WTC11 (cell line): ENCODE measurements around the gene CELA2A.

Experiments used
- AFF4 ChIP-seq: sonication (generic); formaldehyde crosslinking; IDR thresholded peaks from 2 replicates; pipeline ENCODE4 v1.8.1; 2023; ENCODE audit warnings: mild to moderate bottlenecking, missing genetic modification reagents, borderline replicate concordance
- CBFB ChIP-seq: sonication (generic); formaldehyde crosslinking; IDR thresholded peaks from 2 replicates; pipeline ENCODE4 v1.8.1; 2022; ENCODE audit warnings: mild to moderate bottlenecking, low read depth, missing genetic modification reagents
- CREM ChIP-seq: sonication (generic); formaldehyde crosslinking; IDR thresholded peaks from 2 replicates; pipeline ENCODE4 v1.8.1; 2022; ENCODE audit warnings: mild to moderate bottlenecking, missing genetic modification reagents, moderate library complexity
- CTCF ChIP-seq: fragments of 200-600 bp; IDR thresholded peaks from 2 replicates; pipeline ENCODE4 v1.8.0; 2022; ENCODE audit warnings: antibody characterized with exemption
- JAZF1 ChIP-seq: fragments of 250-450 bp; sonication (Bioruptor Pico); IDR thresholded peaks from 2 replicates; pipeline ENCODE4 v1.9.0; 2021; ENCODE audit warnings: moderate library complexity, mild to moderate bottlenecking, inconsistent platforms
- MXD4 ChIP-seq: fragments of 250-450 bp; sonication (Bioruptor Pico); IDR thresholded peaks from 2 replicates; pipeline ENCODE4 v1.8.0; 2021; ENCODE audit warnings: mild to moderate bottlenecking, moderate library complexity, borderline replicate concordance
- SMAD3 ChIP-seq: sonication (generic); formaldehyde crosslinking; IDR thresholded peaks from 2 replicates; pipeline ENCODE4 v1.8.0; 2022; ENCODE audit warnings: missing genetic modification reagents, mild to moderate bottlenecking, borderline replicate concordance
- SP1 ChIP-seq: sonication (generic); formaldehyde crosslinking; conservative IDR thresholded peaks from 2 replicates; pipeline ENCODE4 v1.8.1; 2022; ENCODE audit warnings: missing genetic modification reagents
- ZBTB43 ChIP-seq: sonication (generic); formaldehyde crosslinking; IDR thresholded peaks from 2 replicates; pipeline ENCODE4 v1.8.1; 2023; ENCODE audit warnings: mild to moderate bottlenecking, missing genetic modification reagents
- TF ChIP-seq, protein P1 (sequence below): sonication (generic); formaldehyde crosslinking; IDR thresholded peaks from 2 replicates; pipeline ENCODE4 v1.8.1; 2023; ENCODE audit warnings: mild to moderate bottlenecking, missing genetic modification reagents, moderate library complexity
- TF ChIP-seq, protein P2 (sequence below): sonication (generic); formaldehyde crosslinking; IDR thresholded peaks from 2 replicates; pipeline ENCODE4 v1.8.1; 2022; ENCODE audit warnings: missing genetic modification reagents, borderline replicate concordance
- TF ChIP-seq, protein P3 (sequence below): sonication (generic); formaldehyde crosslinking; IDR thresholded peaks from 2 replicates; pipeline ENCODE4 v1.8.1; 2022; ENCODE audit warnings: low read depth, missing genetic modification reagents, borderline replicate concordance
- TF ChIP-seq, protein P4 (sequence below): sonication (generic); formaldehyde crosslinking; IDR thresholded peaks from 2 replicates; pipeline ENCODE4 v1.8.1; 2023; ENCODE audit warnings: mild to moderate bottlenecking, missing genetic modification reagents, moderate library complexity

GRCh38 chr1:15435239-15436077 lies 21.1 kb upstream of the CELA2A start:
- TF ChIP-seq CTCF (no peak), ZBTB43 (CRISPR knock-in tag) (no peak), AFF4 (CRISPR knock-in tag) (no peak), SMAD3 (CRISPR knock-in tag) (no peak), CREM (no peak), CBFB (no peak), SP1 (CRISPR knock-in tag) (no peak), JAZF1 (no peak), MXD4 (CRISPR knock-in tag) (no peak)
- TF ChIP-seq, protein P1, sequence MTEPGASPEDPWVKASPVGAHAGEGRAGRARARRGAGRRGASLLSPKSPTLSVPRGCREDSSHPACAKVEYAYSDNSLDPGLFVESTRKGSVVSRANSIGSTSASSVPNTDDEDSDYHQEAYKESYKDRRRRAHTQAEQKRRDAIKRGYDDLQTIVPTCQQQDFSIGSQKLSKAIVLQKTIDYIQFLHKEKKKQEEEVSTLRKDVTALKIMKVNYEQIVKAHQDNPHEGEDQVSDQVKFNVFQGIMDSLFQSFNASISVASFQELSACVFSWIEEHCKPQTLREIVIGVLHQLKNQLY (CRISPR knock-in tag) = no peak
- TF ChIP-seq, protein P2, sequence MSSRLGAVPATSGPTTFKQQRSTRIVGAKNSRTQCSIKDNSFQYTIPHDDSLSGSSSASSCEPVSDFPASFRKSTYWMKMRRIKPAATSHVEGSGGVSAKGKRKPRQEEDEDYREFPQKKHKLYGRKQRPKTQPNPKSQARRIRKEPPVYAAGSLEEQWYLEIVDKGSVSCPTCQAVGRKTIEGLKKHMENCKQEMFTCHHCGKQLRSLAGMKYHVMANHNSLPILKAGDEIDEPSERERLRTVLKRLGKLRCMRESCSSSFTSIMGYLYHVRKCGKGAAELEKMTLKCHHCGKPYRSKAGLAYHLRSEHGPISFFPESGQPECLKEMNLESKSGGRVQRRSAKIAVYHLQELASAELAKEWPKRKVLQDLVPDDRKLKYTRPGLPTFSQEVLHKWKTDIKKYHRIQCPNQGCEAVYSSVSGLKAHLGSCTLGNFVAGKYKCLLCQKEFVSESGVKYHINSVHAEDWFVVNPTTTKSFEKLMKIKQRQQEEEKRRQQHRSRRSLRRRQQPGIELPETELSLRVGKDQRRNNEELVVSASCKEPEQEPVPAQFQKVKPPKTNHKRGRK (CRISPR knock-in tag) = no peak
- TF ChIP-seq, protein P3, sequence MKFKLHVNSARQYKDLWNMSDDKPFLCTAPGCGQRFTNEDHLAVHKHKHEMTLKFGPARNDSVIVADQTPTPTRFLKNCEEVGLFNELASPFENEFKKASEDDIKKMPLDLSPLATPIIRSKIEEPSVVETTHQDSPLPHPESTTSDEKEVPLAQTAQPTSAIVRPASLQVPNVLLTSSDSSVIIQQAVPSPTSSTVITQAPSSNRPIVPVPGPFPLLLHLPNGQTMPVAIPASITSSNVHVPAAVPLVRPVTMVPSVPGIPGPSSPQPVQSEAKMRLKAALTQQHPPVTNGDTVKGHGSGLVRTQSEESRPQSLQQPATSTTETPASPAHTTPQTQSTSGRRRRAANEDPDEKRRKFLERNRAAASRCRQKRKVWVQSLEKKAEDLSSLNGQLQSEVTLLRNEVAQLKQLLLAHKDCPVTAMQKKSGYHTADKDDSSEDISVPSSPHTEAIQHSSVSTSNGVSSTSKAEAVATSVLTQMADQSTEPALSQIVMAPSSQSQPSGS (CRISPR knock-in tag) = no peak
- TF ChIP-seq, protein P4, sequence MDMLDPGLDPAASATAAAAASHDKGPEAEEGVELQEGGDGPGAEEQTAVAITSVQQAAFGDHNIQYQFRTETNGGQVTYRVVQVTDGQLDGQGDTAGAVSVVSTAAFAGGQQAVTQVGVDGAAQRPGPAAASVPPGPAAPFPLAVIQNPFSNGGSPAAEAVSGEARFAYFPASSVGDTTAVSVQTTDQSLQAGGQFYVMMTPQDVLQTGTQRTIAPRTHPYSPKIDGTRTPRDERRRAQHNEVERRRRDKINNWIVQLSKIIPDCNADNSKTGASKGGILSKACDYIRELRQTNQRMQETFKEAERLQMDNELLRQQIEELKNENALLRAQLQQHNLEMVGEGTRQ (CRISPR knock-in tag) = no peak
